Effector memory CD8-positive, alpha-beta T cell (primary cell): ENCODE measurements around the gene COL4A1.

Experiments
- ATAC-seq: fragments of 150-1000 bp; cut with Tn5 transposase; replicated peaks from 2 replicates; pipeline ENCODE4 v1.10.0; 2021; ENCODE audit warnings: mild to moderate bottlenecking, moderate library complexity
- DNase-seq, 3 experiments: peaks; one replicate each; pipeline ENCODE4 v3.0.0; 2021
- H3K27ac Mint-ChIP-seq, 2 donors: one replicate each; pipeline ENCODE4 v1.8.0; 2022; ENCODE audit warnings: mild to moderate bottlenecking in 2 of 2, mixed read lengths in 2 of 2, moderate library complexity in 2 of 2
- H3K27me3 Mint-ChIP-seq, 2 donors: one replicate each; pipeline ENCODE4 v1.8.0; 2022; ENCODE audit warnings: mixed read lengths in 2 of 2
- H3K36me3 Mint-ChIP-seq: one replicate; pipeline ENCODE4 v1.8.0; 2022; ENCODE audit warnings: mild to moderate bottlenecking, moderate library complexity, mixed read lengths; ENCODE audit not compliant: insufficient read depth
- H3K4me1 Mint-ChIP-seq, 2 donors: one replicate each; pipeline ENCODE4 v1.8.0; 2022; ENCODE audit warnings: low read depth in 2 of 2, mixed read lengths in 2 of 2
- H3K4me3 Mint-ChIP-seq, 2 donors: one replicate each; pipeline ENCODE4 v1.8.0; 2022; ENCODE audit warnings: mild to moderate bottlenecking in 2 of 2, mixed read lengths in 2 of 2, moderate library complexity in 2 of 2
- H3K9me3 Mint-ChIP-seq, 2 donors: one replicate each; pipeline ENCODE4 v1.8.0; 2022; ENCODE audit warnings: mixed read lengths in 2 of 2

Gene COL4A1

DNA sequence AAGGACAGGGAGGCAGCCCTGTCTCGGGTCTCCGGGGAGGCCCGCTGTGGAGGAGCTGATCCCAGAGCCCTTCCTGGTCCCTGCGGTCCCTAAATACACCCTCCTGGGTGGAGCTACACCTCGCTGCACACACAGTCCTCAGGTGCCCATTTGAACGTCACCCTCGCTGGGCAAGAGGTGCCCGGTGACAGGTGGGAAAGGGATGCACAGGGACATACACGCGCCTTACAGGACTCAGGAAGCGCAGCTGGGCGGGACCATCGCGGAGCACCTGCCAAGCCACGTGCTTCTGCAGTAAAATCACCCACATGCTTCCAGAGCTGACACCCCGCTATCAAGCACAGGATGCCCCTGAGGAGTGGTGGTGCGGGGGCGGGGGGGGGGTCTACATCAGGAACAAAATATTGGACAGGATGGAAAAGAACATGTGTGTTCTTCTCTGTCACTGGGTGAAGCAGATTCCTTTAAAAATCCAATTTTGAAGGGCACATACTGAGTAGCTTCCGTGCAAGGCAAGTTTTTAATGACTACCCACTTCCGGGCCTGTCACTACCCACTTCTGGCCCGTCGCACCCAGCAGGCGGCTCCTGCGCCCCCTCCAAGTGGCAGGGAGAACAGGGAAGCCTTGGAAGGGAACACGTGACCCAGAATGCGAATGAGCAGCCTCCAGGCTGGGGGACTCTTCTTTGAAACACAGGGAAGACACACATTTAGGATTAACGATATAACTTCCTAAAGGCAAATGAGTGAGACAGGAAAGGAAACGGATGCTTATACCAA, 78.9 kb downstream of the COL4A1 start:
- H3K27ac Mint-ChIP-seq: no peak overlapping the region
- H3K9me3 Mint-ChIP-seq: no peaks in the 10 kb centered on the region
- DNase-seq (no peak), ATAC-seq (no peak)
- peaks cover 14 to 21% of the 10 kb centered on the region in 2 donors for H3K27me3 Mint-ChIP-seq
- H3K4me3 Mint-ChIP-seq: no peak overlapping the region
- H3K36me3 Mint-ChIP-seq: no peaks in the 10 kb centered on the region
- no peaks in the 10 kb centered on the region for H3K4me1 Mint-ChIP-seq

DNA sequence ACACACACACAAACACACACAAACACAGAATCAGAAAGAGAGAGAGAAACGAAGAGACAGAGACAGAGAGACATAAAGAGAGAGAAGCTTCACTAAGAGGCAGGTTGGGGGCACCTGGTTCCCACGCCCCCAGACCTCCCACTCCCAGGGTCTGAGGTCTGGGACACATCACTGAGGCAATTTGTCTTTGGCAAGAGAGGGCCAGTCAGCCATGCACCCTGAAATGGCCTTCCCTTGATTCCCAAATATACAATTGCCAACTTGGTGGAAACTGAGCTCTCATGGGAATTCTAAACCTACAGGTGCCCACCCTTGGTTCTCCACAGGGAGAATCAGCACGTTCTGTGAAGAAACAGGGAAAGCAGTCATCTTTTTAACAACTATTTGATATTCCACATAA, 79.5 kb downstream of the COL4A1 start:
- H3K36me3 Mint-ChIP-seq: no peaks in the 10 kb centered on the region
- H3K27me3 Mint-ChIP-seq: peaks cover 8 to 15% of the 10 kb centered on the region in 2 donors
- no peak for ATAC-seq

DNA sequence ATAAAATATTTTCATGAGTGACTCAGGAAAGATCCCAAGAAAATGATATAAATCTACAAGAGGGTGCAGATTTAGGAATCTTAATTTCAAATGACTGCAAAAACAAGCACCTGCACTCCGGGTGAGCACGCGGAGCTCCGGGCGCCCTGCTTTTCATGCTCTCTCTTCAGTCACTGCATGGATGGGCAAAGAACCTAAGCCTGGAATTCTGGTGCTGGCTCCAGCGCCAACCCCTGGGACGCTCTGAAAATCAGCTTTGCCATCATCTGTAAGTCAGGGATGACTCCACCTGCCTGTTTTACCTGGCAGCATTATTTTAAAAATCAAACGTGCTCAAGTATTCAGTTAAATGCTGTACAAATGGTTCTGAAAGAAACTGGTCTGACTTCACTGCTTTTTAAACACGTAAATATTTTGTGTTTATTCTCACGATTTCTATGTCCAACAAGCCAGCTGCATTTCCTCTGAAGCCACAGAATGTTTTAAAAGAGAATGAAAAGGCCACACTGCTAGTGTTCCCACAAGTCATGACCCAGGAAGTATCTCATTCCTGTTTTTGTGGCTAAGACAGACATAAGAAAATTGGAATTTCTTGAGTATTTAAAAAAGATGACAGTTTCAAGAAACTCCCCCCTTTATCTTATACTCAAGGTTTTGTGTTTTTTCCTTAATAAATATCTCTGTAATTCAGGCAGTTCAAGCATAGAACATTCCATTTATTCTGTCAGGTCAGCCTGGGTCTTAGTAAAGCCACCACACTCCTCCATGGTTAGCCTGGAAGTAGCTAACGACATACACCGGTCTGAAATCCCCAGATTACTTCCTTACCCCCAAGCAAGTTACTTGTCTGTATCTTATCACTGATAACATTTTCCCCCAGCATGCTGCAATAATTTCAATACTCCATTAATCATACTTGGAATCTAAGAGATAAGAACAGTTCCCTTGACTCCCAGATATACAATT, 81.1 kb downstream of the COL4A1 start:
- H3K36me3 Mint-ChIP-seq: no peaks in the 10 kb centered on the region
- H3K27me3 Mint-ChIP-seq: peaks cover 7% of the 10 kb centered on the region in 2 donors
- DNase-seq (no peak), ATAC-seq (no peak)
- no peak overlapping the region for H3K27ac Mint-ChIP-seq
- H3K9me3 Mint-ChIP-seq: no peaks in the 10 kb centered on the region
- H3K4me3 Mint-ChIP-seq: no peak overlapping the region
- H3K4me1 Mint-ChIP-seq: no peaks in the 10 kb centered on the region

More for the DNA sequence above, 79.5 kb downstream of the COL4A1 start:
- DNase-seq: no peak
- H3K9me3 Mint-ChIP-seq: no peaks in the 10 kb centered on the region
- no peak overlapping the region for H3K27ac Mint-ChIP-seq
- no peak overlapping the region for H3K4me3 Mint-ChIP-seq
- no peaks in the 10 kb centered on the region for H3K4me1 Mint-ChIP-seq

DNA sequence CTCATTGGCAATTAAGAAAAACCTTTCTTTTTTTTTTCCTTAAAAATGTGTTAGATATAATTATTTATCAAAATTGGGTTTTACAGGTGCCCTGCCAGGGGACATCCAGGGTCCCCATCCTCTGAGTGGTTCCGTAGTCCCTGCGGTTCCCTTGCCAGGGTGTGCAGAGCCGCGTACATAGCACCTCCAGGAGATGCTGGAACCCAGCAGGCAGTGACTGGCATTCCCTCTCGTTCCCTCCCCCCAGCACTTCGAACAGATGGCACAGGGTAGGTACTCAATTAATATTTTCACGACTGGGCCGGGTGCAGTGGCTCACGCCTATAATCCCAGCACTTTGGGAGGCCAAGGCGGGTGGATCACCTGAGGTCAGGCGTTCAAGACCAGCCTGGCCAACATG, 82.0 kb downstream of the COL4A1 start:
- no peaks in the 10 kb centered on the region for H3K4me1 Mint-ChIP-seq
- no peaks in the 10 kb centered on the region for H3K9me3 Mint-ChIP-seq
- no peak overlapping the region for H3K4me3 Mint-ChIP-seq
- peaks cover 3 to 14% of the 10 kb centered on the region in 2 donors for H3K27me3 Mint-ChIP-seq
- DNase-seq: no peak
- ATAC-seq: no peak
- H3K27ac Mint-ChIP-seq: no peak overlapping the region
- no peaks in the 10 kb centered on the region for H3K36me3 Mint-ChIP-seq

DNA sequence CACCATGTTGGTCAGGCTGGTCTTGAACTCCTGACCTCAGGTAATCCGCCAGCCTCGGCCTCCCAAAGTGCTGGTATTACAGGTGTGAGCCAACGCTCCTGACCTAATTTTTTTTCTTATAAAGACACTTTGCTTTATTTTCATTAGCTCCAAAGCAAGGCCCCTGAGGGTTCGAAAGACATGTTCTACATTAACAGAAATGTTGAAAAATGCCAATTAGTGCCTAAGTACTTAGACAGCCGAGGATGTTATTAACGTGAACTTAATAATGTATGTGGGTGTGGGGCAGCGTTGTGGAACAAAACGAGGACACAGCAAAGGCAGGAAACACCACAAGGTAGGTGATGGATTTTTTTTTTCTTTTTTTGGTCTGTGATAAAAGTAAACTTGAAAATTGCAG, 82.4 kb downstream of the COL4A1 start:
- ATAC-seq (no peak), DNase-seq (no peak)
- H3K4me1 Mint-ChIP-seq: no peaks in the 10 kb centered on the region
- no peak overlapping the region for H3K27ac Mint-ChIP-seq
- H3K27me3 Mint-ChIP-seq: peaks cover 0 to 14% of the 10 kb centered on the region in 2 donors
- no peaks in the 10 kb centered on the region for H3K36me3 Mint-ChIP-seq
- no peaks in the 10 kb centered on the region for H3K9me3 Mint-ChIP-seq
- H3K4me3 Mint-ChIP-seq: no peak overlapping the region

DNA sequence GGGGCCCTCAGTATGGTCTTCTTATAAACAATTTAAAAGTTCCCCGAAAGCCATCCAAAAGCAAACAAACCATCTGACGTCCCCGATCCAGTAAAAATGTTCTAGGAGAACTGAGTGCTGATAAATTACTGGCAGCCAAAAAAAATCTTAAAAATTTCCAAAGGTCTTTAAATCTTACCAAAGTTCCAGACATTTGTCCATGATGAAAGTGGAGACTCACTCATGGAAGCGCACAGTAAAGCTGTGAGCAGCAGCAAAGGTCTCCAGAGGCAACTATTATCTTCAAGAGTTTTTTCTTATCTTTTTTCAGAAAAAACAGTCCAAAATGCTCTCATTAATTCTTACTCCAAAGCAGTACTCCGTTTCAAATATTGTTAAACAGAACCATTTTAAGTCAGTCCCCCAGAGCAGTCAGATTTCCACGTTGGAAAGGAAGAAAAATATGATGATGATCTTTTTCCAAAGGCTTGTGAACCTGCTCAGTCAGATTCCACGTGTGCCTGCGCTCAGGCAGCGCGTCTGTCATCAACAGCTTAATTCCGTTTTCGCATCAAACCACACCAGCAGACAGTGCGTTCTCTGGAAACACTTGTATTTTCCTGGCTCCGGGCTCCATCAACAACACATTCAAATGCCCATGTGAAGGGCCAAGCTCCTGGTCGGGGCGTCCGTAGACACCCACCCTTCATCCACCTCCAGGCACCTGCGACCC, 85.4 kb downstream of the COL4A1 start:
- Mint-ChIP-seq H3K4me3 (no peak overlapping the region), H3K4me1 (no peaks in the 10 kb centered on the region), H3K27ac (no peak overlapping the region), H3K27me3 (peaks cover 8 to 34% of the 10 kb centered on the region in 2 donors), H3K36me3 (no peaks in the 10 kb centered on the region), H3K9me3 (no peaks in the 10 kb centered on the region)
- no peak for ATAC-seq
- DNase-seq: no peak

DNA sequence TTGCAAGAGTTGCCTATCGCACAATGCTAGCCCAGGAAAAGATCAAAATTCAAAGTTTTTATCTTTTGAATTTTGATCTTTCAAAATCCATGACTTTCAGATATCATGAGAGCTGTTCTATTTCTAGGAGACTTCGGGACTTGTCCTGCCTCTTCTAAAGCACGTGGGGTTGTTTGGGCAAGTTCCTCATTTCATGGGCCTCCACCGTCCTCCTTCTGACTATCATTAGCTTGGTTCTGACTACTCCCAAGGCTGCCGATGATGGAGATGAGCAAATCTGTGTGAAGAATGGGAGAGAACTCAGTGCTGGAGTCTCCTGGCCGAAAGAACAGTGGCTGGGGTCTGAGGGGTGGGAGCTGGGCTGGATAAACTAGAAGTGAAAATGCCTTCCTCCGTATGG, 86.5 kb downstream of the COL4A1 start:
- no peak overlapping the region for H3K27ac Mint-ChIP-seq
- H3K36me3 Mint-ChIP-seq: no peaks in the 10 kb centered on the region
- no peak for ATAC-seq
- DNase-seq: no peak
- no peaks in the 10 kb centered on the region for H3K9me3 Mint-ChIP-seq
- H3K4me3 Mint-ChIP-seq: no peak overlapping the region
- no peaks in the 10 kb centered on the region for H3K4me1 Mint-ChIP-seq
- peaks cover 8 to 34% of the 10 kb centered on the region in 2 donors for H3K27me3 Mint-ChIP-seq

DNA sequence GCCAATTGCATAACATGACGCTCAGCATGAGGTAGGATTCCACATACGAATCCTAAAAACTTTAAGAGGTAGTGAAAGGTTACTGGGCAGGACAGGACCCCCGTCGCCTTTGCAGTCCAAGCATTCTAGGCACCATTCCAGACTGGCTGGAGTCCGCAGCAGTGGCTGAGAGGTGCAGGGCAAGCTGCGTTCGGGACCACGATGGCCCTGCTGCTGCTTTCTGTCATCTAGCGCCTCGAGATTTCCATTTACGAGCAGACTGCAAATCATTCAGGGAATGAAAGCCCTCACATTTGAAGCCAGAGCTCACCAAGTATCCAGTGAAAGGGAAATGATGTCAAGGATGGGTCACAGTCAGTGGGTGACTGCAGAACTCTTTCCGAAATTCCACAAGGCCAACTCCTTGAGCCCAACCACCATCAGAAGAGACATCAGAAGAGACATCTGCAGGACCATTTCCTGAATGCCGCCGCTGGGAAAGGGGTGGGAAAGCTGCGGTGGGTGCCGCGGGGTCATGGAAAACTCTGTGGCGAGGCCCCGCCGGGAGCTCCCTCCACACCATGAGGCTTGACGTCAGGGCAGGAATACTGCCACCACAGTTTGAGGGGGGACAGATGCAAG, 88.3 kb downstream of the COL4A1 start:
- Mint-ChIP-seq H3K4me1 (no peaks in the 10 kb centered on the region), H3K27ac (no peak overlapping the region), H3K9me3 (no peaks in the 10 kb centered on the region), H3K36me3 (no peaks in the 10 kb centered on the region), H3K4me3 (no peak overlapping the region), H3K27me3 (peaks cover 8 to 43% of the 10 kb centered on the region in 2 donors)
- no peak for DNase-seq
- no peak for ATAC-seq

DNA sequence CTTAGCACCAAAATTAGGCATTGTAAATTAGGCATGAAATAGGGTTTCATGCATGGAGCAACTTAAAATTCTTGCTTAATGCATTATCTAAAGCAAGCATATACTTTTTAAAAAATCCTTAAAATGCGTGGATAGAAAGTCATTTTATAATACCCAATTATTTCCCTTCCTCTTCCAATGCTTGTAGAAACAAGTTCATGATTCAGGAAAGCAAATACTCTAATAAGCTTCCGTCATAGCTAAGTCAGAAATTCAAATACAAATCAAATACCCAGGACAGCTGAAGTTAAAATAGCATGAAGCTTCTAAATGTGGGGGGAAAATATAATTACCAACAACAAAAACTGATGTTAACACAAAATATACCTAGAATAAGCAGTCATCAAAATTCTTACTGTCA, 89.1 kb downstream of the COL4A1 start:
- Mint-ChIP-seq H3K9me3 (no peaks in the 10 kb centered on the region), H3K4me1 (no peaks in the 10 kb centered on the region), H3K4me3 (no peak overlapping the region), H3K27ac (no peak overlapping the region), H3K27me3 (peaks cover 8 to 45% of the 10 kb centered on the region in 2 donors), H3K36me3 (no peaks in the 10 kb centered on the region)
- DNase-seq (no peak), ATAC-seq (no peak)

DNA sequence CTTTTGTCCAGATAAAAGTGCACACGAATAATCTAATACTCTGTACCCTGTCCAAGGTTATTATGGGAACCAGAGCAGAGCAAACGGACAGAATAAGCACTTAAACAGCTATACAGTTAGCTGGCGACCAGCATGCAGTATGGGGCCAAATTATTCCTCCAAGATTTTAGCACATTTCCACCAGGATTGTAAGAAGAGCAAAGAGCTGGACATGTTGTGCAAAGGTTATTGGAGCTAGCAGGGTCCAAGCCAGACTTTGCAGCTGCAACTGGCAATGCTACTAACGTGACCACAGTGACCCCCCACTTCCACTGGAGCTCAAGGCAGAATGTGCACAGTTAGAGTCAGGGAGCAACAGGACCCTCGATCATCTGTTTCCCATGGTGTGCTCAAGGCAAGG, 89.9 kb downstream of the COL4A1 start:
- DNase-seq: no peak

DNA sequence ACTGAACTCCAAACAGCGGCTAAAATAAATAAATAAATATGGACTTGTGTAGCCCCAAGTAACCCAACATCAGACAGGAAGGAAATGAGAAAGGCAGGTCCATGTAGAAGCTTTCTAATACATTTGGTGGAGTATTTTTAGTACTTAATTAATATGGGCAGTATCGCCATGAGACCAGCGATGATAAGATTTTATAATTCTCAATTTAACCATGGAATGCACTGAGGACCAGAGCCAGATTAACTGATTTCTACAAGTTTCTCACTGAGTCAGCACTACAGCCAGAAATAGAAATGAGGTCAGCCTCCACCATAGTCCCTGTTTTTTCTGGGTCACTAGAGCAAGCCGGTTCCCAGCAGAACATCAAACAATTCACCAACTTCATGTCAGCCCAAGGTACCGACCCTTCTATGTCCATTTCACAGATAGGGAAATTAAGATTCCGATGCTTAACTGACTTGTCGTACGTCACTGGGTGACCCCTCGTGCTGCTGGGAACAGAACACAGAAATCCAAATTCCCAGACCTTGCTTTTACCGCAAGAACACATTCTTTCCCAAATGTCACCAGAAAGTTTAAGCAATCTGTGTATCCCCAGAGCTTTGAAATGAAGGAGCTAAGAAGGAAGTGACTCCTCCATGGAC, 90.4 kb downstream of the COL4A1 start:
- ATAC-seq (no peak), DNase-seq (no peak)
- H3K27ac Mint-ChIP-seq: no peak overlapping the region
- H3K9me3 Mint-ChIP-seq: no peaks in the 10 kb centered on the region
- peaks cover 8 to 48% of the 10 kb centered on the region in 2 donors for H3K27me3 Mint-ChIP-seq
- no peak overlapping the region for H3K4me3 Mint-ChIP-seq
- H3K36me3 Mint-ChIP-seq: no peaks in the 10 kb centered on the region
- no peaks in the 10 kb centered on the region for H3K4me1 Mint-ChIP-seq

More for the DNA sequence above, 89.9 kb downstream of the COL4A1 start:
- no peaks in the 10 kb centered on the region for H3K36me3 Mint-ChIP-seq
- H3K9me3 Mint-ChIP-seq: no peaks in the 10 kb centered on the region
- H3K27me3 Mint-ChIP-seq: peaks cover 8 to 51% of the 10 kb centered on the region in 2 donors
- no peak overlapping the region for H3K27ac Mint-ChIP-seq
- H3K4me1 Mint-ChIP-seq: no peaks in the 10 kb centered on the region
- no peak for ATAC-seq
- no peak overlapping the region for H3K4me3 Mint-ChIP-seq

DNA sequence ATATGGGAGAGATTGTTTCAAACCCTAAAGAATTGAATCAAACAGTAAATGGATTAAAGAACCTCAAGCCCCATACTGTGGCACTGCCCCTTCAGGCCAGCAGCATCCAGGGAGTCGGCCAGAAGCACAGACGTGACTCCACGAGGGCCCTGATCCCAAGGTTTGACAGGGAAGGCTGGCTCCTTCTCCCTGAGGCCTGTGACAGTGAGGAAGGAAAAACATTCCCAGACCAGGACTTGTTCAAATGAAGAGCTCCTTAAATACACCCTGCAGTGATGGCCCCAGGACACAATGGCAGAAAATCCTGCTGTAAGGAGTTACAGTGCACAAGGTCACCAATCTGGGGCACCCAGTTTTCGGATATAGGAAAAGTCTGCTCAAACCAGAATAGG, 91.0 kb downstream of the COL4A1 start:
- Mint-ChIP-seq H3K27ac (no peak overlapping the region), H3K4me3 (no peak overlapping the region), H3K36me3 (no peaks in the 10 kb centered on the region), H3K27me3 (peaks cover 8 to 48% of the 10 kb centered on the region in 2 donors), H3K4me1 (no peaks in the 10 kb centered on the region), H3K9me3 (no peaks in the 10 kb centered on the region)
- ATAC-seq (no peak), DNase-seq (no peak)

DNA sequence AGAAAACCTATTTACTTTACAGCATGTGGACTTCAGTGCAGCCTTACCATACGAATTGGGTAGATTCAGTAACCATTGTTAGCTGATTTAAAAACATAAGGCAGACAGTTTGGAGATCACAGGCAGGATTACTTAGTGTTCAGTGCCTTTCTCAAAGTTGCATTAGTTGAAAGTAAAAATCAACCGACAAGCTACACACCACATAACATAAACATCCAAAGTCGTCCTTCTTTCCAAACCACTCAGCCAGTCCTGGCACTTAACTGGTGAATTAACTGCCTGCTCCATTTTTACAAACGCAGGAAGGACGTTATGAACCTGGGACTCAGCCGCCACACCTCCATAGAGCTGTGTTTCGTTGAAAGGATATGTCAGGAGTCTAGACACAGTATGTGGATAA, 91.4 kb downstream of the COL4A1 start:
- no peaks in the 10 kb centered on the region for H3K9me3 Mint-ChIP-seq
- DNase-seq (no peak), ATAC-seq (no peak)
- H3K27ac Mint-ChIP-seq: no peak overlapping the region
- H3K36me3 Mint-ChIP-seq: no peaks in the 10 kb centered on the region
- H3K4me3 Mint-ChIP-seq: no peak overlapping the region
- H3K27me3 Mint-ChIP-seq: peaks cover 8 to 45% of the 10 kb centered on the region in 2 donors
- H3K4me1 Mint-ChIP-seq: no peaks in the 10 kb centered on the region
